Osteoblast (primary cell): ENCODE measurements around the gene NACC2. TPM values are rescaled to one million over a fixed set of nuclear protein-coding genes. Genes with fewer than 3 reads are reported as not detected.

Source experiments
- DNase-seq: peaks from one replicate; pipeline ENCODE4 v3.0.0; 2011; ENCODE audit warnings: low spot score, mixed read lengths; ENCODE audit not compliant: insufficient read length; ENCODE audit errors: missing footprints
- H2AFZ ChIP-seq: 2 replicates; pipeline ENCODE4 v1.6.0; 2011; ENCODE audit warnings: mild to moderate bottlenecking, low read length
- H3K27ac ChIP-seq: 2 replicates; pipeline ENCODE4 v1.5.1; 2011; ENCODE audit warnings: mild to moderate bottlenecking, low read depth, low read length, moderate library complexity
- H3K27me3 ChIP-seq: 2 replicates; pipeline ENCODE4 v1.6.0; 2012; ENCODE audit warnings: mild to moderate bottlenecking, control low read depth, inconsistent platforms, low read length, moderate library complexity; ENCODE audit not compliant: insufficient read depth
- H3K36me3 ChIP-seq: 2 replicates; pipeline ENCODE4 v1.5.1; 2011; ENCODE audit warnings: mild to moderate bottlenecking, low read length, control low read depth, moderate library complexity; ENCODE audit not compliant: insufficient read depth
- H3K4me1 ChIP-seq: 2 replicates; pipeline ENCODE4 v1.5.1; 2011; ENCODE audit warnings: mild to moderate bottlenecking, low read length, control low read depth, moderate library complexity; ENCODE audit not compliant: insufficient read depth
- H3K4me2 ChIP-seq: 2 replicates; pipeline ENCODE4 v1.6.0; 2011; ENCODE audit warnings: mild to moderate bottlenecking, low read length; ENCODE audit not compliant: insufficient read depth
- H3K4me3 ChIP-seq: fragments of 200-600 bp; sonication (generic); 3 replicates; pipeline ENCODE4 v1.5.1; 2012; ENCODE audit warnings: mild to moderate bottlenecking, low read length, inconsistent platforms; ENCODE audit not compliant: insufficient read depth
- H3K79me2 ChIP-seq: 2 replicates; pipeline ENCODE4 v1.6.0; 2012; ENCODE audit warnings: mild to moderate bottlenecking, low read length, control low read depth, inconsistent platforms; ENCODE audit not compliant: insufficient read depth
- H3K9me3 ChIP-seq: 2 replicates; pipeline ENCODE4 v1.5.1; 2011; ENCODE audit warnings: low read depth, low read length, control low read depth
- H4K20me1 ChIP-seq: 2 replicates; pipeline ENCODE4 v1.6.0; 2012; ENCODE audit warnings: mild to moderate bottlenecking, low read length, control low read depth; ENCODE audit not compliant: insufficient read depth
- CTCF ChIP-seq: IDR thresholded peaks from 2 replicates; pipeline ENCODE4 v1.5.1; 2011; ENCODE audit warnings: mild to moderate bottlenecking, low read depth, low read length, moderate library complexity; ENCODE audit errors: extremely low read depth
- total RNA-seq: library from RNA; depleted of rRNA; stranded (reverse); fragments of >200 nt; gene quantifications from 2 replicates; pipeline ENCODE4 v1.2.3, GENCODE V29; 2012

Gene NACC2
- total RNA-seq, 1 donor, result 32.9 TPM

DNA sequence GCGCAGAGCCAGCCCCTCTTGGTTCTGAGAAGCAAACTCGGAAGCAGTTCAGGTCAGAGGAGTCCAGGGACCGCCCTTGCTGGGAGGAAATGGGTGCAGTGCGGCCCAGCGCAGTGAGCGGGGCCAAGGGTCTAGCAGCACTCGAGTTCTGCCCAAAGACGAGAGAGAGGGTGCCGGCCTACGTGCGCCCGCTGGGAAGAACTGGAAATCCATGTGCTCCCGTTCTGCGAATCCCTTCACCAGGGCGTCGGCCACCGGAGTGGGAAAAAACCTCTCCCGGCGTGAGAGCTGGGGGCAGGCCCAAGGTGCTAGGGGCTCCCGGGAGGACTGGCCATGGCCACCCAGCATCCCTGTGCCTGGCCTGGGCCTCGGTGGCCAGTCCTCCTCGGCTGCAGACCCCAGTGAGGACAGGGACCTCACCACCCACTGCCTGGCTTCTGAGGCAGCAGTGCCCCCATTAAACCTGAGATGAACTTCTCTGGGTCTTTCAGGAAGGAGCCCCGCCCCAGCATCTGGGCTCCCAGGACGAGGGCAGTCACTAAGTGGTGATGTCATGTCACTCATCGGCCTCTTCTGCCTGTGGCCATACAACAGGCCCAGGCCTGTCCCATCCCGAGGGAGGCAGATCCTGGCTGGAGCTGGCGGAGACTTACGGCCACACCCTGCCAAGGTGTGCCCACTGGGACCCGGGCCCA lies 13.0 kb upstream of the NACC2 start:
- Histone ChIP-seq H4K20me1 (no peaks in the 10 kb centered on the region), H2AFZ (no peak overlapping the region), H3K4me1 (peaks cover 19% of the 10 kb centered on the region), H3K9me3 (no peaks in the 10 kb centered on the region), H3K4me2 (no peak overlapping the region), H3K4me3 (no peak overlapping the region), H3K27me3 (peaks cover 18% of the 10 kb centered on the region), H3K36me3 (no peaks in the 10 kb centered on the region), H3K27ac (no peak overlapping the region), H3K79me2 (no peaks in the 10 kb centered on the region)
- TF ChIP-seq CTCF, result no peak
- no peak for DNase-seq

DNA sequence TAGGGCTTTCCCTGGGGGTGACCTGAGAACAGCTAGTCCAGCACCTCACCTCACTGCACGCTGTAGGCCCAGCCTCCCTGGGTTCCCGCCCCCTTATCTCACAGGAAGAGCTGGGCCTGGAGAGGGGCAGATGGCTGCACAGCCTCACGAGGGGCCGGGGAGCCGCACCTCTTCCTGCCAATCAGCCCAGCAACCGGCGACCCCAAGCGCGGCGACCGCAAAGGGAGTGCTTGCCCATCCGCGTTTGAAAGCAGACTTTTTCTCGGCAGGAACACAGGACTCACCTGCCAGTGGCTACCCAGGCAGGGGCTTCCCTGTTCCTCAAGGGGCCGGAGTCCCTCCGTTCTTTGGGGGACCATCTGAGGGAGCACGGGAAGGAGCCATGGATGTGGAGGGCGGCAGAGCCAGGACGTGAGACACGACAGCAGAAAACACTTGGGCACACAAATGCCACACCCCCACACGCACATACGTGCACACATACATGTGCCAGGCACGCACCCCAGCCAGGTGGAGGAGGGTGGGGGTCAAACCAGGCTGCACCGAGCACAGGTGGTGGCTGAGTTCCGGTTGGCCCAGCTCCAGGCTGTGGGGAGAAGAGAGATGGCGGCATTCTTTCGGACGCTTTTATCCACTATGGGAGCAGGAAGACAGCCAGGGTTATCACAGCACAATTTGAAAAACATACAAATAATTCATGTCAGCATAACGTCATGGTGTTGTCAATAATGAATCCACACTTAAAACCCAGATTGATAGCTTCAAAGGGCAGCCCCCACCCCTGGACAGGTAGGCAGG lies 12.3 kb upstream of the NACC2 start:
- Histone ChIP-seq H3K4me1 (peaks cover 19% of the 10 kb centered on the region), H2AFZ (no peak overlapping the region)

GRCh38 chr9:136105398-136106135 lies 10.5 kb upstream of the NACC2 start:
- Histone ChIP-seq H3K9me3 (no peaks in the 10 kb centered on the region), H3K27me3 (peaks cover 18% of the 10 kb centered on the region), H3K36me3 (no peaks in the 10 kb centered on the region), H3K27ac (no peak overlapping the region), H4K20me1 (no peaks in the 10 kb centered on the region), H2AFZ (no peak overlapping the region), H3K4me2 (no peak overlapping the region), H3K4me1 (peaks cover 19% of the 10 kb centered on the region), H3K79me2 (no peaks in the 10 kb centered on the region), H3K4me3 (no peak overlapping the region)
- TF ChIP-seq CTCF, result no peak
- DNase-seq, result peak; percentile 93

More for the DNA sequence above, 12.3 kb upstream of the NACC2 start:
- Histone ChIP-seq H3K79me2 (no peaks in the 10 kb centered on the region), H3K27me3 (peaks cover 18% of the 10 kb centered on the region), H3K4me3 (no peak overlapping the region), H3K36me3 (no peaks in the 10 kb centered on the region), H3K27ac (no peak overlapping the region), H3K9me3 (no peaks in the 10 kb centered on the region), H3K4me2 (no peak overlapping the region), H4K20me1 (no peaks in the 10 kb centered on the region)
- DNase-seq, result no peak
- no peak for TF ChIP-seq CTCF
